AG09309 (cell line): ENCODE measurements around the gene SLC16A12.

Source experiments
- DNase-seq: peaks from one replicate; pipeline ENCODE4 v3.0.0-alpha.2; 2010; ENCODE audit warnings: low read depth
- H3K4me3 ChIP-seq: 2 replicates; pipeline ENCODE4 v1.5.1; 2011; ENCODE audit warnings: mild to moderate bottlenecking, low read depth, low read length, moderate library complexity; ENCODE audit not compliant: control insufficient read depth
- CTCF ChIP-seq: IDR thresholded peaks from 2 replicates; pipeline ENCODE4 v1.5.1; 2011; ENCODE audit warnings: mild to moderate bottlenecking, low read depth, low read length, inconsistent platforms; ENCODE audit not compliant: insufficient read depth, control insufficient read depth; ENCODE audit errors: missing control alignments

SLC16A12 gene

GRCh38 chr10:89431977-89432376 is 103.4 kb downstream of the SLC16A12 start:
- H3K4me3 ChIP-seq, result no peak overlapping the region
- TF ChIP-seq CTCF, result no peak
- no peak for DNase-seq

GRCh38 chr10:89428877-89429276 is 106.5 kb downstream of the SLC16A12 start:
- no peak for TF ChIP-seq CTCF
- H3K4me3 ChIP-seq, result no peak overlapping the region
- no peak for DNase-seq

GRCh38 chr10:89427629-89428028 is 107.8 kb downstream of the SLC16A12 start:
- no peak for TF ChIP-seq CTCF
- no peak for DNase-seq
- no peak overlapping the region for H3K4me3 ChIP-seq

GRCh38 chr10:89426230-89426868 is 109.0 kb downstream of the SLC16A12 start:
- peak; percentile 77 for TF ChIP-seq CTCF
- no peak overlapping the region for H3K4me3 ChIP-seq
- DNase-seq, result no peak

GRCh38 chr10:89425000-89425399 is 110.4 kb downstream of the SLC16A12 start:
- no peak for DNase-seq
- no peak for TF ChIP-seq CTCF
- no peak overlapping the region for H3K4me3 ChIP-seq

- DNase-seq, result no peak
- TF ChIP-seq CTCF, result no peak
- H3K4me3 ChIP-seq, result no peak overlapping the region
Observed at GRCh38 chr10:89421018-89421476, 114.3 kb downstream of the SLC16A12 start.
